GM21723 (cell line): ENCODE results near the gene POGZ.

Experiments used
- ATAC-seq: cut with Tn5 transposase; IDR thresholded peaks from one replicate; pipeline ENCODE4 v1.9.1; 2021; ENCODE audit warnings: mild to moderate bottlenecking, moderate library complexity; ENCODE audit not compliant: unreplicated experiment

Gene POGZ

GRCh38 chr1:151459331-151460046 lies at the start of gene POGZ:
Gene POGZ, minus strand, starts transcription at chr1:151459494. Its CDS starts 17,290 bp downstream, at chr1:151442204.
- ATAC-seq, result peak; percentile 62

- no peak for ATAC-seq
Measured at GRCh38 chr1:151508833-151509232, 49.5 kb upstream of the POGZ start.

GRCh38 chr1:151504759-151505158 lies 45.5 kb upstream of the POGZ start:
- ATAC-seq, result no peak

GRCh38 chr1:151504252-151504651 lies 45.0 kb upstream of the POGZ start:
- no peak for ATAC-seq

GRCh38 chr1:151502859-151503780 lies 43.8 kb upstream of the POGZ start:
- ATAC-seq, result no peak

- ATAC-seq, result no peak
Measured at GRCh38 chr1:151502035-151502700, 42.9 kb upstream of the POGZ start.

GRCh38 chr1:151501474-151501873 lies 42.2 kb upstream of the POGZ start:
- no peak for ATAC-seq

- ATAC-seq, result no peak
Measured at GRCh38 chr1:151499930-151500329, 40.6 kb upstream of the POGZ start.

GRCh38 chr1:151499365-151499764 lies 40.1 kb upstream of the POGZ start:
- ATAC-seq, result no peak

GRCh38 chr1:151495316-151495715 lies 36.0 kb upstream of the POGZ start:
- no peak for ATAC-seq

GRCh38 chr1:151494741-151495281 lies 35.5 kb upstream of the POGZ start:
- peak; percentile 60 for ATAC-seq

- no peak for ATAC-seq
Measured at GRCh38 chr1:151493042-151493441, 33.7 kb upstream of the POGZ start.

- ATAC-seq, result no peak
Measured at GRCh38 chr1:151492120-151492519, 32.8 kb upstream of the POGZ start.

GRCh38 chr1:151491641-151492040 lies 32.3 kb upstream of the POGZ start:
- no peak for ATAC-seq

- ATAC-seq, result no peak
Measured at GRCh38 chr1:151486557-151486956, 27.3 kb upstream of the POGZ start.

- ATAC-seq, result no peak
Measured at GRCh38 chr1:151485685-151486255, 26.5 kb upstream of the POGZ start.

GRCh38 chr1:151482017-151482416 lies 22.7 kb upstream of the POGZ start:
- no peak for ATAC-seq

GRCh38 chr1:151479462-151479861 lies 20.2 kb upstream of the POGZ start:
- no peak for ATAC-seq

GRCh38 chr1:151478923-151479322 lies 19.6 kb upstream of the POGZ start:
- no peak for ATAC-seq

- ATAC-seq, result no peak
Measured at GRCh38 chr1:151478140-151478812, 19.0 kb upstream of the POGZ start.
